GM12878 (cell line): Measurements from ENCODE around the gene FADS1. TPM values are rescaled to one million over a fixed set of nuclear protein-coding genes. Genes with fewer than 3 reads are reported as not detected.

Experiments used
- ATAC-seq: fragments of 200-7000 bp; cut with Tn5 transposase; 3 replicates; pipeline ENCODE4 v1.9.1; 2020; ENCODE audit warnings: mild to moderate bottlenecking, moderate library complexity
- BruUV-seq: library from RNA; stranded (reverse); fragments of 400-500 nt; replicated peaks from 2 replicates; lab custom pipeline; 2021; lab: Mats Ljungman, UMichigan
- CTCF ChIA-PET: fragments of 300-600 bp; sonication (Branson Sonifier 250); formaldehyde crosslinking; extraction: SDS; loops from one replicate; lab custom pipeline; 2021; ENCODE audit warnings: inconsistent platforms; lab: Yijun Ruan, JAX
- POLR2A ChIA-PET: fragments of 350-600 bp; formaldehyde crosslinking; extraction: SDS; loops from one replicate; lab custom pipeline; 2021; ENCODE audit warnings: inconsistent platforms; lab: Charles Lee
- RAD21 ChIA-PET: fragments of 300-600 bp; sonication (Branson Sonifier 250); formaldehyde crosslinking; loops from one replicate; lab custom pipeline; 2023; ENCODE audit warnings: antibody characterized with exemption; ENCODE audit not compliant: unreplicated experiment; lab: Charles Lee
- SMC1A ChIA-PET: fragments of 300-600 bp; sonication (Branson Sonifier 250); formaldehyde crosslinking; loops from one replicate; lab custom pipeline; 2023; ENCODE audit not compliant: unreplicated experiment, uncharacterized antibody; lab: Charles Lee
- DNase-seq: peaks from one replicate; pipeline ENCODE4 v3.0.0-alpha.2; 2011; ENCODE audit warnings: low read depth, low spot score
- FAIRE-seq: peaks from 3 replicates; lab custom pipeline; 2011; peaks lifted over from hg19 to GRCh38; lab: Jason Lieb, UNC
- H2AFZ ChIP-seq: 2 replicates; pipeline ENCODE4 v1.6.0; 2011; ENCODE audit warnings: low read depth, low read length, control low read depth; ENCODE audit not compliant: control insufficient read depth
- H3K27ac ChIP-seq: 2 replicates; pipeline ENCODE4 v1.5.1; 2011; ENCODE audit warnings: control low read depth; ENCODE audit not compliant: control insufficient read depth, insufficient read depth
- H3K27me3 ChIP-seq, 2 experiments: replicated peaks in 1 of 2; 2 replicates each; pipeline versions ENCODE4 v1.6.0 to v1.6.1; 2011; ENCODE audit warnings: low read length in 1 of 2; ENCODE audit not compliant: control insufficient read depth in 2 of 2, insufficient read depth in 2 of 2
- H3K36me3 ChIP-seq, 2 experiments: 2 replicates each; pipeline ENCODE4 v1.5.1; 2011; ENCODE audit warnings: low read length in 1 of 2; ENCODE audit not compliant: control insufficient read depth in 2 of 2, insufficient read depth in 2 of 2
- H3K4me1 ChIP-seq: 2 replicates; pipeline ENCODE4 v1.6.1; 2011; ENCODE audit warnings: mild to moderate bottlenecking, low read length, moderate library complexity, mixed read lengths; ENCODE audit not compliant: control insufficient read depth, insufficient read depth
- H3K4me2 ChIP-seq: 2 replicates; pipeline ENCODE4 v1.6.0; 2011; ENCODE audit warnings: control low read depth; ENCODE audit not compliant: control insufficient read depth, insufficient read depth
- H3K4me3 ChIP-seq: fragments of 200-600 bp; sonication (generic); 2 replicates; pipeline ENCODE4 v1.5.1; 2016
- H3K79me2 ChIP-seq: 2 replicates; pipeline ENCODE4 v1.6.0; 2011; ENCODE audit warnings: low read length; ENCODE audit not compliant: control insufficient read depth, insufficient read depth
- H3K9ac ChIP-seq: 2 replicates; pipeline ENCODE4 v1.8.0; 2011; ENCODE audit warnings: low read length, control low read depth, mixed read lengths; ENCODE audit not compliant: control insufficient read depth, insufficient read depth
- H3K9me3 ChIP-seq: replicated peaks from 3 replicates; pipeline ENCODE4 v1.5.1; 2011; ENCODE audit warnings: mild to moderate bottlenecking, low read length; ENCODE audit not compliant: control insufficient read depth, insufficient read depth
- H4K20me1 ChIP-seq: 2 replicates; pipeline ENCODE4 v1.6.0; 2011; ENCODE audit not compliant: control insufficient read depth, insufficient read depth
- BACH1 ChIP-seq: fragments of 450-650 bp; IDR thresholded peaks from 2 replicates; pipeline ENCODE4 v1.6.1; 2017; ENCODE audit warnings: mild to moderate bottlenecking, borderline replicate concordance
- BHLHE40 ChIP-seq, 2 experiments: fragments of 450-650 bp in 1 of 2; IDR thresholded peaks; 2 replicates each; pipeline ENCODE4 v1.6.1; 2011 to 2017; ENCODE audit warnings: low read depth in 2 of 2, borderline replicate concordance in 1 of 2, improper control_type of control experiment in 1 of 2, low read length in 1 of 2, mild to moderate bottlenecking in 1 of 2
- CBX5 ChIP-seq: sonication (generic); IDR thresholded peaks from 2 replicates; pipeline ENCODE4 v1.6.1; 2016; ENCODE audit warnings: low read depth, moderate library complexity, mild to moderate bottlenecking, inconsistent platforms
- DPF2 ChIP-seq: fragments of 450-650 bp; IDR thresholded peaks from 2 replicates; pipeline ENCODE4 v1.6.1; 2017; ENCODE audit warnings: mild to moderate bottlenecking
- E4F1 ChIP-seq: fragments of 450-650 bp; IDR thresholded peaks from 2 replicates; pipeline ENCODE4 v1.6.1; 2018; ENCODE audit warnings: borderline replicate concordance, mild to moderate bottlenecking; ENCODE audit not compliant: partially characterized antibody
- EGR1 ChIP-seq, 2 experiments: IDR thresholded peaks; 1 replicate in 1 of 2; 2 replicates in 1 of 2; pipeline ENCODE4 v1.6.1; 2011 to 2012; ENCODE audit warnings: low read depth in 2 of 2, low read length in 2 of 2, borderline replicate concordance in 1 of 2, mild to moderate bottlenecking in 1 of 2, moderate library complexity in 1 of 2
- IKZF1 ChIP-seq: fragments of 450-650 bp; conservative IDR thresholded peaks from 2 replicates; pipeline ENCODE4 v1.6.1; 2017; ENCODE audit warnings: antibody characterized with exemption, mild to moderate bottlenecking
- IKZF2 ChIP-seq, 2 experiments: fragments of 450-650 bp; IDR thresholded peaks; 2 replicates each; pipeline ENCODE4 v1.6.1; 2017; ENCODE audit warnings: mild to moderate bottlenecking in 2 of 2, moderate library complexity in 2 of 2
- LARP7 ChIP-seq: fragments of 450-650 bp; IDR thresholded peaks from 2 replicates; pipeline ENCODE4 v1.6.1; 2017; ENCODE audit warnings: mild to moderate bottlenecking
- NR2F1 ChIP-seq: fragments of 450-650 bp; conservative IDR thresholded peaks from 2 replicates; pipeline ENCODE4 v1.6.1; 2017; ENCODE audit warnings: mild to moderate bottlenecking
- POLR2A ChIP-seq: IDR thresholded peaks from 2 replicates; pipeline ENCODE4 v1.6.1; 2011; ENCODE audit warnings: low read depth, mild to moderate bottlenecking, low read length
- RFX5 ChIP-seq: IDR thresholded peaks from 2 replicates; pipeline ENCODE4 v1.6.1; 2011; ENCODE audit warnings: low read depth, low read length, improper control_type of control experiment
- SUZ12 ChIP-seq: fragments of 200-600 bp; sonication (generic); IDR thresholded peaks from one replicate; pipeline ENCODE4 v1.6.1; 2018; ENCODE audit warnings: antibody characterized with exemption, mild to moderate bottlenecking; ENCODE audit not compliant: unreplicated experiment
- TAF1 ChIP-seq: IDR thresholded peaks from 2 replicates; pipeline ENCODE4 v1.6.1; 2011; ENCODE audit warnings: mild to moderate bottlenecking, low read depth, low read length, borderline replicate concordance
- WRNIP1 ChIP-seq: IDR thresholded peaks from 2 replicates; pipeline ENCODE4 v1.6.1; 2011; ENCODE audit warnings: low read depth, low read length, improper control_type of control experiment, borderline replicate concordance
- YBX1 ChIP-seq: fragments of 450-650 bp; IDR thresholded peaks from 2 replicates; pipeline ENCODE4 v1.6.1; 2016; ENCODE audit warnings: antibody characterized with exemption
- YY1 ChIP-seq: IDR thresholded peaks from 2 replicates; pipeline ENCODE4 v1.6.1; 2011; ENCODE audit warnings: low read depth, mild to moderate bottlenecking, low read length
- WGBS: methylation state at CpG from one replicate; pipeline ENCODE4 v1.1.6; 2016; ENCODE audit warnings: low lambda C conversion rate; ENCODE audit not compliant: insufficient replicate concordance, insufficient coverage; ENCODE audit errors: missing lambda C conversion rate; 5-methylcytosine and 5-hydroxymethylcytosine counted together
- in situ Hi-C: fragments of 300-500 bp; cut with MboI; formaldehyde crosslinking; loops from 9 replicates; pipeline ENCODE4 v1.14.3; 2018; ENCODE audit warnings: mixed read lengths
- intact Hi-C: fragments of 100-400 bp; cut with micrococcal nuclease; formaldehyde crosslinking; loops from one replicate; pipeline ENCODE4 v1.14.2; 2022; ENCODE audit not compliant: unreplicated experiment
- polyA plus RNA-seq, 11 experiments: library from polyadenylated mRNA; depleted of rRNA in 4 of 11; unstranded in 6 of 11; stranded (reverse) in 5 of 11; fragments of >200 nt; fragmentation: Nextera tagmentation in 4 of 11; fragmentation: Illumina TruSeq in 1 of 11; extraction: Ambion mirVana in 4 of 11; extraction: Trizol in 1 of 11; gene quantifications; 1 replicate in 1 of 11; 2 replicates in 10 of 11; pipeline versions ENCODE4 v1.2.1 to v1.2.3, GENCODE V29; 2011 to 2016; ENCODE audit warnings: inconsistent platforms in 2 of 11, missing spikeins in 2 of 11, low read depth in 1 of 11
- total RNA-seq, 4 experiments: library from RNA; depleted of rRNA in 3 of 4; stranded (reverse); fragments of >200 nt in 3 of 4; fragmentation: Illumina TruSeq in 1 of 4; extraction: Trizol in 1 of 4; gene quantifications; 2 replicates each; pipeline versions ENCODE4 v1.2.1 to v1.2.3, GENCODE V29; 2013 to 2021
- TF ChIP-seq, protein P1 (sequence below): fragments of 450-650 bp; formaldehyde crosslinking; IDR thresholded peaks from 2 replicates; pipeline ENCODE4 v1.4.0; 2022; ENCODE audit warnings: mild to moderate bottlenecking, moderate library complexity

The FADS1 gene
- total and polyA plus RNA-seq, 10 of the 15 experiments (the other 5 are each of a cell fraction or from before 2014, with no cell fraction given): 8.8 to 73.9 (median 39.0) TPM

GRCh38 chr11:61828629-61829407, 12.0 kb upstream of the FADS1 start:
- FAIRE-seq (no peak), DNase-seq (no peak), ATAC-seq (peak; percentile 60)
- Histone ChIP-seq H3K9ac (peak overlapping the region; percentile 95), H4K20me1 (no peaks in the 10 kb centered on the region), H3K27ac (peak overlapping the region; percentile 95), H3K27me3 (no peaks in the 10 kb centered on the region), H3K4me3 (peak overlapping the region; percentile 100), H3K4me2 (peak overlapping the region; percentile 93), H3K79me2 (peaks cover 70% of the 10 kb centered on the region), H3K4me1 (peaks cover 25% of the 10 kb centered on the region), H2AFZ (peak overlapping the region; percentile 61), H3K9me3 (no peaks in the 10 kb centered on the region), H3K36me3 (peaks cover 0 to 8% of the 10 kb centered on the region in 2 experiments; a peak in 1 of 4 replicates)
- under 1% methylated on average over 55 of the region's 55 CpGs for WGBS
- no TSS peak for BruUV-seq
- ChIA-PET RAD21 (interaction anchor here (1.0 to 6.9 kb wide), 4 partner anchors 12 to 137 kb away, joined by 3 to 51 read pairs (median 28); partner anchors contain the start of gene FADS1), SMC1A (interaction anchor here (0.7 to 6.2 kb wide), 5 partner anchors 12 to 142 kb away, joined by 4 to 67 read pairs (median 4); partner anchors contain the start of gene FADS1), POLR2A (interaction anchor here (0.7 to 6.9 kb wide), 9 partner anchors 11 to 469 kb away, joined by 3 to 167 read pairs (median 6); partner anchors contain the start of genes FADS1 and FEN1), CTCF (interaction anchor here (0.5 to 9.7 kb wide), 14 partner anchors 8 to 279 kb away, joined by 3 to 75 read pairs (median 3); partner anchors contain the start of gene FADS1)
- in situ Hi-C loops: no loop called here
- intact Hi-C loops: loop anchor here (5.0 kb wide), 1 partner anchor 138 kb away; the partner anchor contains the start of gene FTH1
- TF ChIP-seq YY1: peak; percentile 94
- TF ChIP-seq DPF2: peak; percentile 40; the same call in 1 of the 2 replicates
- TF ChIP-seq IKZF1: peak; percentile 20
- peak; percentile 41 for TF ChIP-seq POLR2A
- peak in 1 of 2 experiments; percentile 34; a peak in 1 of 4 replicates for TF ChIP-seq IKZF2 (IDR thresholded peaks at IDR 0.05)
- peak; percentile 65; the same call in 1 of the 2 replicates for TF ChIP-seq BACH1
- no peak for TF ChIP-seq RFX5
- TF ChIP-seq SUZ12: no peak
- peak; percentile 15; the same call in 1 of the 2 replicates for TF ChIP-seq NR2F1
- no peak for TF ChIP-seq E4F1
- TF ChIP-seq BHLHE40 (IDR thresholded peaks at IDR 0.05; ENCODE audit: borderline replicate concordance in 1 of 2, low read depth in 2 of 2, low read length in 1 of 2): peak in 1 of 2 experiments; percentile 43; a peak in 1 of 4 replicates
- no peak for TF ChIP-seq YBX1
- 0 out of 2 replicates have a peak, but pooled peaks have one; percentile 45 for TF ChIP-seq WRNIP1
- TF ChIP-seq LARP7: peak; percentile 56; the same call in 1 of the 2 replicates
- no peak for TF ChIP-seq CBX5
- 0 out of 3 replicates have a peak, but pooled peaks of 1 of the 2 experiments have one; percentile 26 for TF ChIP-seq EGR1 (IDR thresholded peaks at IDR 0.05; ENCODE audit: borderline replicate concordance in 1 of 2, low read depth in 2 of 2, low read length in 2 of 2)
- TF ChIP-seq, protein P1, sequence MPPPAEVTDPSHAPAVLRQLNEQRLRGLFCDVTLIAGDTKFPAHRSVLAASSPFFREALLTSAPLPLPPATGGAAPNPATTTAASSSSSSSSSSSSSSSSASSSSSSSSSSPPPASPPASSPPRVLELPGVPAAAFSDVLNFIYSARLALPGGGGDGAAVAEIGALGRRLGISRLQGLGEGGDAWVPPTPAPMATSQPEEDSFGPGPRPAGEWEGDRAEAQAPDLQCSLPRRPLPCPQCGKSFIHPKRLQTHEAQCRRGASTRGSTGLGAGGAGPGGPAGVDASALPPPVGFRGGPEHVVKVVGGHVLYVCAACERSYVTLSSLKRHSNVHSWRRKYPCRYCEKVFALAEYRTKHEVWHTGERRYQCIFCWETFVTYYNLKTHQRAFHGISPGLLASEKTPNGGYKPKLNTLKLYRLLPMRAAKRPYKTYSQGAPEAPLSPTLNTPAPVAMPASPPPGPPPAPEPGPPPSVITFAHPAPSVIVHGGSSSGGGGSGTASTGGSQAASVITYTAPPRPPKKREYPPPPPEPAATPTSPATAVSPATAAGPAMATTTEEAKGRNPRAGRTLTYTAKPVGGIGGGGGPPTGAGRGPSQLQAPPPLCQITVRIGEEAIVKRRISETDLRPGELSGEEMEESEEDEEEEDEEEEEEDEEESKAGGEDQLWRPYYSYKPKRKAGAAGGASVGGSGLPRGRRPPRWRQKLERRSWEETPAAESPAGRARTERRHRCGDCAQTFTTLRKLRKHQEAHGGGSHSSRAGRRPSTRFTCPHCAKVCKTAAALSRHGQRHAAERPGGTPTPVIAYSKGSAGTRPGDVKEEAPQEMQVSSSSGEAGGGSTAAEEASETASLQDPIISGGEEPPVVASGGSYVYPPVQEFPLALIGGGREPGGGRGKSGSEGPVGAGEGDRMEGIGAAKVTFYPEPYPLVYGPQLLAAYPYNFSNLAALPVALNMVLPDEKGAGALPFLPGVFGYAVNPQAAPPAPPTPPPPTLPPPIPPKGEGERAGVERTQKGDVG: no peak
- TF ChIP-seq TAF1: peak; percentile 75; the same call in 1 of the 2 replicates
